ACC112 (cell line): ENCODE data around the gene TBC1D2B.
"Not testable (repeated sequence)": the region's sequence is repeated elsewhere in the genome, so short reads cannot be mapped to it uniquely, and the experiment has no call there.

Source experiments
- H2AFZ ChIP-seq: fragments of 200-600 bp; sonication (generic); one replicate; pipeline ENCODE4 v1.6.0; 2017; ENCODE audit warnings: antibody characterized with exemption, low read length; ENCODE audit not compliant: unreplicated experiment
- H3K27ac ChIP-seq: fragments of 200-600 bp; sonication (generic); 2 replicates; pipeline ENCODE4 v1.5.1; 2014; ENCODE audit warnings: low read depth, mild to moderate bottlenecking, antibody characterized with exemption, low read length, moderate library complexity
- H3K27me3 ChIP-seq: fragments of 200-600 bp; sonication (generic); 2 replicates; pipeline ENCODE4 v1.6.1; 2014; ENCODE audit warnings: mild to moderate bottlenecking, antibody characterized with exemption, low read length, moderate library complexity, mixed read lengths; ENCODE audit not compliant: insufficient read depth
- H3K36me3 ChIP-seq: fragments of 200-600 bp; sonication (generic); 2 replicates; pipeline ENCODE4 v1.6.1; 2016; ENCODE audit warnings: mild to moderate bottlenecking, antibody characterized with exemption, low read length, moderate library complexity, mixed read lengths; ENCODE audit not compliant: insufficient read depth
- H3K4me1 ChIP-seq: fragments of 200-600 bp; sonication (generic); one replicate; pipeline ENCODE4 v1.6.1; 2016; ENCODE audit warnings: low read length, mixed read lengths; ENCODE audit not compliant: insufficient read depth, unreplicated experiment, control insufficient read depth
- H3K4me3 ChIP-seq: fragments of 200-600 bp; sonication (generic); 2 replicates; pipeline ENCODE4 v1.5.1; 2014; ENCODE audit warnings: mild to moderate bottlenecking, low read depth, low read length
- H3K79me2 ChIP-seq: fragments of 200-600 bp; sonication (generic); one replicate; pipeline ENCODE4 v1.6.0; 2016; ENCODE audit warnings: low read length; ENCODE audit not compliant: control insufficient read depth, unreplicated experiment, insufficient read depth

Gene TBC1D2B

DNA sequence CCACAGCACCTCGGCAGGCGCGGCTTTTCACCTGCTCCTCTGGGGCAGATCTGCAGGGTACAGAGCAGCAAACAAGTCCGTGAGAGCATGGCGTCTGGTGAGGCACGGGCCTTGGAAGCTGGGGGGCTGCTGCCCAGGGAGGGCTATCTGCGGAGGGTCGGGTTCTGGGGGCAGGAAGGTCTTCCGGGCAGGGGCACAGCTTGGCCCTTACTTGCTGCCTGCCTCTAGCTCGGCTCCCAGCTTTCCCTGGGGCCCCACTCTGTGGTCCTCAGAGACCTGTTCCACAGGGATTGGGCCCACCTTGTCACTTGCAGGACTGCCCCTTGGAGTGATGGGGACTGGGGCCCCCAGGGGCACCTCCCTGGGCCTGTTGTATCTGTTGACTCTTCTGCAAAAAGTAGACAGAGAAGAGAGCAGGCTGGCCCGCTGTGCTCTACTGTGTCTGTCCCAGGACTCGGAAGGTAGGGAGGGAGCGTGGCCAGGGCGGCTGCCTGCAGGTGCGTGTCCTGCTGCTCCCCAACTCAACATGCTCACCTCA, 84.1 kb downstream of the TBC1D2B start:
- peak overlapping the region; percentile 50; the same call in 1 of the 2 replicates for H3K27ac ChIP-seq
- H3K4me3 ChIP-seq, result no peak overlapping the region
- H3K79me2 ChIP-seq, result no peaks in the 10 kb centered on the region
- no peak overlapping the region for H2AFZ ChIP-seq
- H3K4me1 ChIP-seq, result peaks cover 26% of the 10 kb centered on the region
- H3K36me3 ChIP-seq, result no peaks in the 10 kb centered on the region
- no peaks in the 10 kb centered on the region for H3K27me3 ChIP-seq

DNA sequence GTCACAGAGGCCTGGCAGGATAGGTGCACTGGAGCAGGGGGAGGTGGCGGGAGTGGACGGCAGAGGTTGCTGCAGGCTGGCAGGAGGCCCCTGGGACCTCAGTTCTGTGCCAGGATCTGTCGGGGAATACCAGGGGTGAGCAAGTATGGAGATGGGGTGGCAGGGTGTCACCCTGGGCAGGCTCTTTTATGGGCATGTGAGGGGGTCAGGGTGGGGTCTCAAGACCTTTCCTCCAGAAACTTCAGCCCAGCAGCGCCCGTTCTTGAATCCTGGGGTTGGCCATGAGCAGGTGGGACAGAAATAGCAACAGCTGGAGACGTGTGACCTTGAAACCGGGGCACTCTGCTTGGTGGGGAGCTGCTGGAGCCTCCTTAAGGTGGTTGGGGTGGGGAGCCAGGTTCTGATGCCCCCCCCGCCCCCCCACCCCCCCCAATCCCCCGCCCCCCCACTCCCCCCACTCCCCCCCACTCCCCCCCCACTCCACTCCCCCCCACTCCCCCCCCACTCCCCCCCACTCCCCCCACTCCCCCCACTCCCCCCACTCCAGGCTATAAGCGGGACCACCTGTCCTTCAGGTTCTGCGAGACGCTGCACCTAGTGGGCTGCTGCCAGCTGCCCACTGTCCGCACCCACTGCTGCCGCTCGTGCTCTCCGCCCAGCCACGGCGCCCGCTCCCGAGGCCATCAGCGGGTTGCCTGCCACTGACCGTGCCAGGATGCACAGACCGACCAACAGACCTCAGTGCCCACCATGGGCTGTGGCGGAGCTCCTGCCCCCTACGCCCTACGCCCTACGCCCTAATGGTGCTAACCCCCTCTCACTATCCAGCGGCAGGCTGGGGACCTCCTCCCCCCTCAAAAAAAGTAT, 84.9 kb downstream of the TBC1D2B start:
- no peaks in the 10 kb centered on the region for H3K79me2 ChIP-seq
- H3K27ac ChIP-seq, result no peak overlapping the region; the same call in 1 of the 2 replicates
- H3K4me1 ChIP-seq, result peaks cover 26% of the 10 kb centered on the region
- H3K4me3 ChIP-seq, result no peak overlapping the region
- no peaks in the 10 kb centered on the region for H3K27me3 ChIP-seq
- H2AFZ ChIP-seq, result no peak overlapping the region
- H3K36me3 ChIP-seq, result no peaks in the 10 kb centered on the region

DNA sequence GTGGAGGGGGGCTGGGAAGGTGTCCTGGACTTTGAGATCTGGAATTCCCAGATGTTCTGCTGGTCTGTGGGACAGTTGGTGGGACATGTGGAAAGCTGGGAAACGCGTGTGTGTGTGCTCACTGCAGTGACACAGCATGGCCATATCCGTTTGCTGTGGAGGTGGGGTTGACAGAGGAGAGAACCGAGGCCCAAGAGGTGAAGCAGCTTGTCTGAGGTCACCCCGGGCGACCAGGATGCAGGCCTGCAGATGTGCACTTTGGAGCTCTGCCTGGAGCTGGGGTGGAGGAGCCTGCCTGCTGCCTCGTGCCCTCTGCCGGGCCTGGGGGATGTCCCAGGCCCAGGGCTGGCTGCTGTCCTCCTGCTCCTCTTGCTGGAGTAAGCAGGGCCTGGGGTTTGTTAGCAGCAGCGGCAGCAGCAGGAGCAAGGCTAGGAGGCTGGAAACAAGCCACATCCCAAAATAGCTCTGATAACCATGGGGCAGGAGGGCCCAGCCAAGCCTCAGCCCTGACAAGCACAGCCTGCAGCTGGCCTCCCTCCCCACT, 85.8 kb downstream of the TBC1D2B start:
- H2AFZ ChIP-seq, H3K27ac ChIP-seq, H3K36me3 ChIP-seq, H3K79me2 ChIP-seq, H3K27me3 ChIP-seq, H3K4me3 ChIP-seq: not testable (repeated sequence)
- peaks cover 26% of the 10 kb centered on the region for H3K4me1 ChIP-seq

DNA sequence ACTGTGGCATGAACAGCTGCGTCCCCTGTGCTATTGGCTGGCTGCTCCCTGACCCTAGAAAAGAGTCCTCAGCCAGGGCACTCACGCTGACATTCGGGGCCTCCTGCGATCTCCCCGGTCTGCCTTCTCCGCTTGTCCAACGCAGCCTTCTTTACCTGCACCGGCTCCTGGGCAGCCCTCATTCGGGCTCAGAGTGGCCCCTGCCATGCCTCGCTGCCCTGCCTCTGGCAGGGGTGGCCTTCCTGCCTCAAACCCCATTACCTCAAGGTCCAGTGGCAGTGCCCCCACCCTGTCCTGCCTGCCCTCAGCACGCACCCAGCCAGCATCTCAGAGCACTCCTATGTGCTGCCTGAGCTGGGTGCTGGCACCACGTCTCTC, 86.5 kb downstream of the TBC1D2B start:
- no peak overlapping the region for H2AFZ ChIP-seq
- H3K27me3 ChIP-seq, result no peaks in the 10 kb centered on the region
- no peaks in the 10 kb centered on the region for H3K36me3 ChIP-seq
- H3K4me1 ChIP-seq, result peaks cover 26% of the 10 kb centered on the region
- H3K27ac ChIP-seq, result no peak overlapping the region
- H3K4me3 ChIP-seq, result no peak overlapping the region
- H3K79me2 ChIP-seq, result no peaks in the 10 kb centered on the region

DNA sequence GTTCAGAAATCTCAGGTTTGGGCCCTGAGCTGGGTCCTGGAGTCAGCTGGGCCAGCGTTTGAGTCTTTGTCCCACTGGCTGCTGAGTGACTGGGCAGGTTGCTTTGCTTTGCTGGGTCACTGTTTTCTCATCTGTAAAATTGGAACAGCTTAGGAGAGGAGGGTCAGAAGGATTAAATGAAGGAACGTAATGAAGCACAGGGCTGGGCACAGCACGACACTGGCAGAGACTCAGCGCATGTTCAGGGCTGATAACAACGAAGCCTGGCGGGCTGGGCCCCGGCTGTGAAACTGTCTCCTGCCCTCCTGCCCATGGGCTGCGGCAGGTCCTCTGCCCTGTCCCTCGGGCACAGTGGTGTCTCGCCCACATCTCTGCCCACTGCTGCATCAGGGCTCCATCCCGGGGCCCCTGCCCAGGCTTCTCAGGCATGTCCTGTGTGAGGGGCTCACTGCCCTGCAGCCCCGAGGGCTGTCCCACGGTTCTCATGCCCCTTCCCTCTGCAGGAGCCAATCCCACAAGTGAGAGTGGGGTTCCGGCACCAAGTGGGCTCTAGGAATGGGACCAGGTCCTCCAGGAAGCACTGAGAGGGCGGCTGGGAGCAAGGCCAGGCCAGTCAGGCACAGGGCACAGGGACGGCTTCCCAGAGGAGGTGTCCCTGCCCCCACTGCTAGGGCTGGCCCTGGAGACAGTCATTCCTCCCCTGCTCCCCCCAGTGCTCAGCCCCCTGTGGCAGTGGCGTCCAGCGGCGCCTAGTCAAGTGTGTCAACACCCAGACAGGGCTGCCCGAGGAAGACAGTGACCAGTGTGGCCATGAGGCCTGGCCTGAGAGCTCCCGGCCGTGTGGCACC, 88.0 kb downstream of the TBC1D2B start:
- Histone ChIP-seq H3K27me3 (no peaks in the 10 kb centered on the region), H2AFZ (no peak overlapping the region), H3K27ac (no peak overlapping the region), H3K79me2 (no peaks in the 10 kb centered on the region), H3K4me3 (no peak overlapping the region), H3K4me1 (peaks cover 19% of the 10 kb centered on the region), H3K36me3 (no peaks in the 10 kb centered on the region)

DNA sequence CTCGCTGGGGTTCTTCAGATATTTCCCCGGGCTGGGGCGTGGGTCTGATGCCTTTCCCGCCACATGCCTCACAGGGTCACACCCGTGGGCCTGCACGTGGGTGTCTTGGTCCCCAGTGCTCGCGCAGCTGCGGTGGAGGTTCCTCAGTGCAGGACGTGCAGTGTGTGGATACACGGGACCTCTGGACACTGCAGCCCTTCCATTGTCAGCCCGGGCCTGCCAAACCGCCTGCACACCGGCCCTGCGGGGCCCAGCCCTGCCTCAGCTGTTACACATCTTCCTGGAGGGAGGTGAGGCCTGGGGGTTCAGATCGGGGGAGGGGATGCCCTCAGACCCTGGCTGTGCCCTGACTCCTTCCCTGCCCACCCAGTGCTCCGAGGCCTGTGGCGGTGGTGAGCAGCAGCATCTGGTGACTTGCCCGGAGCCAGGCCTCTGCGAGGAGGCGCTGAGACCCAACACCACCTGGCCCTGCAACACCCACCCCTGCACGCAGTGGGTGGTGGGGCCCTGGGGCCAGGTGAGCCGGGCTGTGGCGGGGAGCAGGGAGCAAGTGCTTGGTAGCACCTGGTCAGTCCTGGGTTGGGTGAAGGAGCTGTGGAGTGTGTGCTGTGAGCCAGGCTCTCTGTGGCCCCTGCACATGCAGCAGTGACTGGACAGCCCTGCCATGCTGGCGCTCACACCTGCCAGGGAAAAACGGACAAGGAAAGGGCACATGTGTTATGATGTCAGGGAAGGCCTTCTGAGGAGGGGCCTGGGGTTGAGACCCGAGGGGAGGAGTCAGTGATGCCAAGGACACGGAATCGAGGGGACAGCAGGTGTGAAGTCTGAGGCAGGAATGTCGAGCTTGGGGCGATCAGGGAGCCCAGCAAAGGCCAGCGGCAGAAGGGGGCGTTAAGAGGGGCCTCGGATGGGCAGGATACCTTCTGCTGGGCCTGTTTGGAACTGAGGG, 88.9 kb downstream of the TBC1D2B start:
- Histone ChIP-seq H3K4me3 (no peak overlapping the region), H3K27ac (no peak overlapping the region), H3K79me2 (no peaks in the 10 kb centered on the region), H3K27me3 (no peaks in the 10 kb centered on the region), H3K4me1 (peaks cover 15% of the 10 kb centered on the region), H2AFZ (no peak overlapping the region), H3K36me3 (no peaks in the 10 kb centered on the region)

DNA sequence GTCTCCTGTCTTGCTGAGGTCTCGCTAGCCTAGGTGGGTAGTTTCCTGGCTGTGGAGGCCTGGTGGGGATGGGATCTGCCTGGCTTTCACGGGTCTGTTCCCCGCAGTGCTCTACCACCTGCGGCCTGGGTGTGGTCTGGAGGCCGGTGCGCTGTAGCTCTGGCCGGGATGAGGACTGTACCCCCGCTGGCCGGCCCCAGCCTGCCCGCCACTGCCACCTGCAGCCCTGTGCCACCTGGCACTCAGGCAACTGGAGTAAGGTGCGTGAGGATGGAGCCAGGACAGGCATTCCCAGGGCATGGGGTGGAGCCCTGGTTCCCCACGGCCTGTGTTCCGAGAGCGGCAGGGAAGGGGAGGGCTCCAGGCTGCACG, 89.8 kb downstream of the TBC1D2B start:
- H3K4me3 ChIP-seq, H3K36me3 ChIP-seq, H3K27me3 ChIP-seq, H2AFZ ChIP-seq, H3K27ac ChIP-seq, H3K79me2 ChIP-seq: not testable (repeated sequence)
- H3K4me1 ChIP-seq, result peaks cover 10% of the 10 kb centered on the region

DNA sequence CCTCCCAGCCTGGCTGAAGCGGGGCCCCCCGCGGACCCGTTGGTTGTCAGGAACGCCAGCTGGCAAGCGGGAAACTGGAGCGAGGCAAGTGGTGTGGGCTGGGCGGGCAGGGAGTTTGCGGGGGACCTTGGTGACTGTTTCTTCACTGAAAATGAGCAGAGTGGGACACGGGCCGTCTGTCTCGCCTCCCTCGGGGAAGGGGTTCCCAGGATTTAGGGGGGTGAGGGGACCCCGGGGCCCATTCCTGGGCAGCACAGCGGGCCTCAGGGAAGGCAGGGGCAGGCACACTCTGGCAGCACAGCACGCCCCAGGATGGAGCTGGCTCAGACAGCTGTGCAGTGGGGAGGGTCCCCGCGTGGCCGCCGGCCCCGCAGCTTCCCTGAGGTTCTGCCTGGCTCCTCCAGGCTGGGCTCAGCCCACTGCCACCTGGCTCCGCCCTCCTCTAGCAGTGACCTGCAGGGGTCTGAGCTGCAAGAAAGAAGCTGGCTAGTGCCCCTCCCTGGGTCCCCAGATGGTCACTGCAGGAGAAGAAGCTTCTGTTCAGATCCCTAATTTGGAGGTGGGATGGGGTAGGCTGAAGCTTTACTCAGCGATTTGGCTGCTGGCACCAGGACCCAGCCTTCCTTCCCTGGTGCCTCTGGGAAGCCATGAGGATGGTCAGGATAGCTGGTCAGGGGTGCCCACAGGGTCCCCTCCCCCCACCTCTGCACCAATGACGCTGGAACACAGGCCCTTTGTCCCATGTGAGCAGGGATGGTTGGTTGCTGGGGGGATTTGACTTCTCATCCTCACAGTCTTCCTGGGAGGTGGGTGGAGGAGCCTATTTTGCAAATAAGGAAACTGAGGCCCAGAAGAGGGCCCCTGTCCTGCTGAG, 90.4 kb downstream of the TBC1D2B start:
- H3K79me2 ChIP-seq, result no peaks in the 10 kb centered on the region
- H2AFZ ChIP-seq, result no peak overlapping the region
- H3K4me3 ChIP-seq, result no peak overlapping the region
- no peaks in the 10 kb centered on the region for H3K36me3 ChIP-seq
- H3K4me1 ChIP-seq, result peaks cover 7% of the 10 kb centered on the region
- no peak overlapping the region for H3K27ac ChIP-seq
- no peaks in the 10 kb centered on the region for H3K27me3 ChIP-seq

DNA sequence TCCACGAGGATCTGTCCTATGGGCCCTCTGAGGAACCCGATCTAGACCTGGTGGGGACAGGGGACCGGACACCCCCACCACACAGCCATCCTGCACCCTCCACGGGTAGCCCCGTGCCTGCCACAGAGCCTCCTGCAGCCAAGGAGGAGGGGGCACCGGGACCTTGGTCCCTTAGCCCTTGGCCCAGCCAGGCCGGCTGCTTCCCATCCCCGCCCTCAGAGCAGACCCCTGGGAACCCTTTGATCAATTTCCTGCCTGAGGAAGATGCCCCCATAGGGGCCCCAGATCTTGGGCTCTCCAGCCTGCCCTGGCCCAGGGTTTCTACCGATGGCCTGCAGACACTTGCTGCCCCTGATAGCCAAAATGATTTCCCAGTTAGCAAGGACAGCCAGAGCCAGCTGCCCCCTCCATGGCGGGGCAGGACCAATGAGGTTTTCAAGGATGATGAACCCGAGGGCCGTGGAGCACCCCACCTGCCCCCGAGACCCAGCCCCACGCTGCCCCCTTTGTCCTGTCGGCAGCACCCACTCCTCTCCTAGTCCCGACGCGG, 91.5 kb downstream of the TBC1D2B start:
- Histone ChIP-seq H3K79me2 (no peaks in the 10 kb centered on the region), H3K4me1 (no peaks in the 10 kb centered on the region), H3K4me3 (no peak overlapping the region), H3K27me3 (no peaks in the 10 kb centered on the region), H2AFZ (no peak overlapping the region), H3K36me3 (no peaks in the 10 kb centered on the region), H3K27ac (no peak overlapping the region)
